SK-N-MC (cell line): ENCODE measurements around the gene SSBP2.

Source experiments
- EZH2 ChIP-seq: fragments of 200-600 bp; sonication (generic); IDR thresholded peaks from one replicate; pipeline ENCODE4 v1.6.1; 2017; ENCODE audit warnings: antibody characterized with exemption
- POLR2AphosphoS5 ChIP-seq: IDR thresholded peaks from 2 replicates; pipeline ENCODE4 v1.6.1; 2012; ENCODE audit warnings: mild to moderate bottlenecking, low read depth, low read length, borderline replicate concordance

GRCh38 chr5:81533629-81534405 is 217.1 kb downstream of the SSBP2 start:
- TF ChIP-seq EZH2 (no peak), POLR2AphosphoS5 (no peak)
